Liver (tissue), 9 donors: ENCODE data around the gene ADM5. TPM values are rescaled to one million over a fixed set of nuclear protein-coding genes. Genes with fewer than 3 reads are reported as not detected.
A peak's percentile ranks its signal among the peaks of the same experiment; 100 is the strongest.

ENCODE experiments used
- DNase-seq: peaks from one replicate; pipeline ENCODE4 v3.0.0-alpha.2; 2017; ENCODE audit warnings: low spot score
- H3K27ac ChIP-seq, 2 donors: one replicate each; pipeline ENCODE4 v1.7.0; 2013; ENCODE audit warnings: inconsistent platforms in 2 of 2, low read length in 2 of 2, control low read depth in 1 of 2, low read depth in 1 of 2, mild to moderate bottlenecking in 1 of 2
- H3K27me3 ChIP-seq, 4 donors: one replicate each; pipeline versions ENCODE4 v1.6.1 to v1.7.0; 2013; ENCODE audit warnings: low read length in 3 of 4, inconsistent platforms in 1 of 4, mild to moderate bottlenecking in 1 of 4, moderate library complexity in 1 of 4; ENCODE audit not compliant: control insufficient read depth in 4 of 4, insufficient read depth in 4 of 4
- H3K36me3 ChIP-seq, 4 donors: one replicate each; pipeline versions ENCODE4 v1.6.1 to v1.7.0; 2013; ENCODE audit warnings: low read length in 3 of 4, mild to moderate bottlenecking in 3 of 4, low read depth in 1 of 4, moderate library complexity in 1 of 4; ENCODE audit not compliant: control insufficient read depth in 4 of 4, insufficient read depth in 3 of 4
- H3K4me1 ChIP-seq, 4 donors: one replicate each; pipeline versions ENCODE4 v1.6.1 to v1.7.0; 2013; ENCODE audit warnings: low read length in 3 of 4, mild to moderate bottlenecking in 3 of 4, moderate library complexity in 1 of 4; ENCODE audit not compliant: control insufficient read depth in 4 of 4, insufficient read depth in 4 of 4
- H3K4me3 ChIP-seq, 3 donors: one replicate each; pipeline versions ENCODE4 v1.6.1 to v1.7.0; 2013; ENCODE audit warnings: low read length in 3 of 3, control low read depth in 1 of 3, low read depth in 1 of 3, mild to moderate bottlenecking in 1 of 3
- H3K9ac ChIP-seq, 2 donors: one replicate each; pipeline ENCODE4 v1.7.0; 2013; ENCODE audit warnings: low read length in 2 of 2, mild to moderate bottlenecking in 2 of 2, moderate library complexity in 2 of 2, control low read depth in 1 of 2, low read depth in 1 of 2
- H3K9me3 ChIP-seq, 4 donors: one replicate each; pipeline versions ENCODE4 v1.6.1 to v1.7.0; 2013; ENCODE audit warnings: low read length in 3 of 4; ENCODE audit not compliant: control insufficient read depth in 4 of 4
- EGR1 ChIP-seq, 2 donors: IDR thresholded peaks; 2 replicates each; pipeline ENCODE4 v1.6.1; 2016 to 2018; ENCODE audit warnings: antibody characterized with exemption in 2 of 2, low read depth in 2 of 2
- HNF4A ChIP-seq, 2 donors: conservative IDR thresholded peaks; 2 replicates each; pipeline ENCODE4 v1.6.1; 2016; ENCODE audit warnings: antibody characterized with exemption in 2 of 2, mild to moderate bottlenecking in 2 of 2
- HNF4G ChIP-seq: IDR thresholded peaks from 2 replicates; pipeline ENCODE4 v1.6.1; 2016; ENCODE audit warnings: antibody characterized with exemption
- JUND ChIP-seq, 2 donors: IDR thresholded peaks; 2 replicates each; pipeline ENCODE4 v1.6.1; 2016; ENCODE audit warnings: antibody characterized with exemption in 2 of 2
- NR2F2 ChIP-seq: IDR thresholded peaks from 2 replicates; pipeline ENCODE4 v1.6.1; 2016; ENCODE audit warnings: antibody characterized with exemption
- RXRA ChIP-seq, 2 donors: IDR thresholded peaks; 2 replicates each; pipeline ENCODE4 v1.6.1; 2017 to 2018; ENCODE audit warnings: antibody characterized with exemption in 2 of 2, mild to moderate bottlenecking in 1 of 2
- SP1 ChIP-seq: IDR thresholded peaks from 2 replicates; pipeline ENCODE4 v1.6.1; 2018; ENCODE audit warnings: antibody characterized with exemption, mild to moderate bottlenecking
- WGBS: extraction: QIAGEN DNeasy Blood & Tissue Kit; methylation state at CpG from one replicate; pipeline ENCODE4 v1.1.7; 2013; 5-methylcytosine and 5-hydroxymethylcytosine counted together
- polyA plus RNA-seq, 2 donors: library from polyadenylated mRNA; stranded (reverse) in 1 of 2; unstranded in 1 of 2; fragments of 200-250 nt in 1 of 2; fragments of >200 nt in 1 of 2; fragmentation: Nextera tagmentation in 1 of 2; extraction: Ambion mirVana in 1 of 2; gene quantifications; one replicate each; pipeline versions ENCODE4 v1.2.1 to v1.2.3, GENCODE V29; 2013 to 2015
- total RNA-seq, 2 donors: library from RNA; depleted of rRNA; stranded (reverse); fragments of >200 nt; gene quantifications; one replicate each; pipeline ENCODE4 v1.2.3, GENCODE V29; 2014
- TF ChIP-seq, protein P1 (sequence below): IDR thresholded peaks from 2 replicates; pipeline ENCODE4 v1.6.1; 2016; ENCODE audit warnings: antibody characterized with exemption
- TF ChIP-seq, protein P2 (sequence below): IDR thresholded peaks from 2 replicates; pipeline ENCODE4 v1.6.1; 2016; ENCODE audit warnings: antibody characterized with exemption, mild to moderate bottlenecking
- TF ChIP-seq, protein P3 (sequence below): IDR thresholded peaks from 2 replicates; pipeline ENCODE4 v1.6.1; 2016; ENCODE audit warnings: antibody characterized with exemption
- donor health status: healthy.
- donor health status: healthy.
- donor health status: healthy.
- donor health status: healthy.
- donor health status: healthy.

ADM5 gene
- total and polyA plus RNA-seq, 4 donors, result 0.11 to 0.84 (median 0.26) TPM

DNA sequence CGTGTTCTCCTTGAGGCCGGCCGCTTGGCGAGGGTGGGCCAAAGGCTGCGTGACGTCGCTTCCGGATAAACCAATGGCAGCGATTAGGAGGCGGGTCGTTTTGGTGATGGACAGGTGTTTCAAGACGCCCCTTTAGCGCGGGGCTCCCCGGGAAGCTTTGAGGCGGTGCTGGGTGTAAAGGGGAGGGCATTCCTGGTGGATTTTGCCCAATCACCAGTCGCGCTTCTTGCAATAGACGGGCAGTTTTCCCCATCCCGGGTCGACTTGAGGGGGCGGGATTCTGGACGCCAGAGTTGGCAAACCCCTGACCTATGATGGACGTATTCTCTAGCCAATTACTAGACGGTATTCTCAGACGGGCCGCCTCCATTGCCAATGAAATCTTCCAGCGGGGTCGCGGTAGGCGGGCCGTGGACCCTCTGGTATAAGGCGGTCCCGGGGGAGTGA lies 12.6 kb upstream of the ADM5 start (continued):
- TF ChIP-seq, protein P1, sequence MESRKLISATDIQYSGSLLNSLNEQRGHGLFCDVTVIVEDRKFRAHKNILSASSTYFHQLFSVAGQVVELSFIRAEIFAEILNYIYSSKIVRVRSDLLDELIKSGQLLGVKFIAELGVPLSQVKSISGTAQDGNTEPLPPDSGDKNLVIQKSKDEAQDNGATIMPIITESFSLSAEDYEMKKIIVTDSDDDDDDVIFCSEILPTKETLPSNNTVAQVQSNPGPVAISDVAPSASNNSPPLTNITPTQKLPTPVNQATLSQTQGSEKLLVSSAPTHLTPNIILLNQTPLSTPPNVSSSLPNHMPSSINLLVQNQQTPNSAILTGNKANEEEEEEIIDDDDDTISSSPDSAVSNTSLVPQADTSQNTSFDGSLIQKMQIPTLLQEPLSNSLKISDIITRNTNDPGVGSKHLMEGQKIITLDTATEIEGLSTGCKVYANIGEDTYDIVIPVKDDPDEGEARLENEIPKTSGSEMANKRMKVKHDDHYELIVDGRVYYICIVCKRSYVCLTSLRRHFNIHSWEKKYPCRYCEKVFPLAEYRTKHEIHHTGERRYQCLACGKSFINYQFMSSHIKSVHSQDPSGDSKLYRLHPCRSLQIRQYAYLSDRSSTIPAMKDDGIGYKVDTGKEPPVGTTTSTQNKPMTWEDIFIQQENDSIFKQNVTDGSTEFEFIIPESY, result peak; percentile 39

DNA sequence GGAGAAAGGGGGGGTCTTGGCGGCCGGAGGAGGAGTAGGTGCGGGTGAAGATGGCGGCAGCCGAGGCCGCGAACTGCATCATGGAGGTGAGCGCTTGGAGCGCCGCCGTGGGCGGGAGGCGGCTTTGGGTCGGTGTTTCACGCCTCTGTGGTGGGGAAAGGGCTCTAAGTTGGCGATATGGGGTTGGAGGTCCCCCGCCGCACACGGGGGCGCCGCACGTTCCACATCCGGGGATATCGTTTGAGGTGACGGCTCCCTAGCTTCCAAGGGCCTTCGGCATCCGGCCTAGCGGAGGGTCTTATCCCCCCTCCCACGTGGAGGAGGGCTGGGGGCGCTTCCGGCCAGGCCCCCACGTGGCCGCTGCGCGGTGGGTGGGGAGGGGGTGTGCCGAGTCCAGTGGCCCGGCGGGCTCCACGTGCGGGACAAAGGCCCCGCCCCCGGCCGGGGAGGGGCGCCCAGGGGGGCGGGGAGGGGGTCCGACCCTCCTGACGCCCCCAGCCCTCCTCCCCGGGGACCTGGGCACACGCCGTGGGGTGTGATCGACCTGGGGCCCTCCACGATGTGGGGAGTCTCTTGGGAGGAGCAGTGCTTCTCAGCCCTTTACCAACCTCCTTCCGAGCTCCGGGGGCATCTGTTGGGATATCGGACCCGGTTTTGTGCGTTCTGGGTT lies 12.0 kb upstream of the ADM5 start, which contains the start of gene PRMT1:
Gene PRMT1, plus strand, starts transcription at position 41 of the 670 bp plus-strand sequence. Its CDS starts 10 bp downstream, at position 51.
- Histone ChIP-seq H3K4me1 (peaks cover 2 to 38% (median 22%) of the 10 kb centered on the region in 4 donors), H3K4me3 (peak within 1 kb of the TSS; percentile 74 to 94 (median 85)), H3K27ac (peak within 1 kb of the TSS; percentile 91 to 93), H3K27me3 (no peaks in the 10 kb centered on the region), H3K9ac (peak within 1 kb of the TSS; percentile 82 to 98), H3K36me3 (peaks cover 3 to 8% (median 6%) of the 10 kb centered on the region in 4 donors), H3K9me3 (no peaks in the 10 kb centered on the region)
- under 1% methylated on average over 57 of the region's 57 CpGs for WGBS
- TF ChIP-seq JUND (IDR thresholded peaks at IDR 0.05) (peak in 1 of 2 donors; percentile 6), NR2F2 (no peak), HNF4G (no peak), SP1 (peak; percentile 12), RXRA (IDR thresholded peaks at IDR 0.05) (peak in 1 of 2 donors; percentile 25), HNF4A (conservative IDR thresholded peaks at IDR 0.05) (no peak), EGR1 (IDR thresholded peaks at IDR 0.05; ENCODE audit: low read depth in 2 of 2) (peak in 1 of 2 donors; percentile 15)
- TF ChIP-seq, protein P2, sequence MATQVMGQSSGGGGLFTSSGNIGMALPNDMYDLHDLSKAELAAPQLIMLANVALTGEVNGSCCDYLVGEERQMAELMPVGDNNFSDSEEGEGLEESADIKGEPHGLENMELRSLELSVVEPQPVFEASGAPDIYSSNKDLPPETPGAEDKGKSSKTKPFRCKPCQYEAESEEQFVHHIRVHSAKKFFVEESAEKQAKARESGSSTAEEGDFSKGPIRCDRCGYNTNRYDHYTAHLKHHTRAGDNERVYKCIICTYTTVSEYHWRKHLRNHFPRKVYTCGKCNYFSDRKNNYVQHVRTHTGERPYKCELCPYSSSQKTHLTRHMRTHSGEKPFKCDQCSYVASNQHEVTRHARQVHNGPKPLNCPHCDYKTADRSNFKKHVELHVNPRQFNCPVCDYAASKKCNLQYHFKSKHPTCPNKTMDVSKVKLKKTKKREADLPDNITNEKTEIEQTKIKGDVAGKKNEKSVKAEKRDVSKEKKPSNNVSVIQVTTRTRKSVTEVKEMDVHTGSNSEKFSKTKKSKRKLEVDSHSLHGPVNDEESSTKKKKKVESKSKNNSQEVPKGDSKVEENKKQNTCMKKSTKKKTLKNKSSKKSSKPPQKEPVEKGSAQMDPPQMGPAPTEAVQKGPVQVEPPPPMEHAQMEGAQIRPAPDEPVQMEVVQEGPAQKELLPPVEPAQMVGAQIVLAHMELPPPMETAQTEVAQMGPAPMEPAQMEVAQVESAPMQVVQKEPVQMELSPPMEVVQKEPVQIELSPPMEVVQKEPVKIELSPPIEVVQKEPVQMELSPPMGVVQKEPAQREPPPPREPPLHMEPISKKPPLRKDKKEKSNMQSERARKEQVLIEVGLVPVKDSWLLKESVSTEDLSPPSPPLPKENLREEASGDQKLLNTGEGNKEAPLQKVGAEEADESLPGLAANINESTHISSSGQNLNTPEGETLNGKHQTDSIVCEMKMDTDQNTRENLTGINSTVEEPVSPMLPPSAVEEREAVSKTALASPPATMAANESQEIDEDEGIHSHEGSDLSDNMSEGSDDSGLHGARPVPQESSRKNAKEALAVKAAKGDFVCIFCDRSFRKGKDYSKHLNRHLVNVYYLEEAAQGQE, result no peak
- TF ChIP-seq, protein P3, sequence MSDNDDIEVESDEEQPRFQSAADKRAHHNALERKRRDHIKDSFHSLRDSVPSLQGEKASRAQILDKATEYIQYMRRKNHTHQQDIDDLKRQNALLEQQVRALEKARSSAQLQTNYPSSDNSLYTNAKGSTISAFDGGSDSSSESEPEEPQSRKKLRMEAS, result peak; percentile 20
- TF ChIP-seq, protein P1, result no peak
- no peak for DNase-seq
